NCI-H1694 treated with DMSO at 0.1 percent for 48 hours (cell line): ENCODE measurements around the gene PRSS50.

ENCODE experiments used
- DNase-seq: peaks from one replicate; lab custom pipeline; 2025; lab: John Stamatoyannopoulos, UW

Gene PRSS50

GRCh38 chr3:46725621-46726314 is 8.1 kb upstream of the PRSS50 start:
- DNase-seq = no peak

GRCh38 chr3:46724424-46724823 is 6.8 kb upstream of the PRSS50 start:
- no peak for DNase-seq

DNA sequence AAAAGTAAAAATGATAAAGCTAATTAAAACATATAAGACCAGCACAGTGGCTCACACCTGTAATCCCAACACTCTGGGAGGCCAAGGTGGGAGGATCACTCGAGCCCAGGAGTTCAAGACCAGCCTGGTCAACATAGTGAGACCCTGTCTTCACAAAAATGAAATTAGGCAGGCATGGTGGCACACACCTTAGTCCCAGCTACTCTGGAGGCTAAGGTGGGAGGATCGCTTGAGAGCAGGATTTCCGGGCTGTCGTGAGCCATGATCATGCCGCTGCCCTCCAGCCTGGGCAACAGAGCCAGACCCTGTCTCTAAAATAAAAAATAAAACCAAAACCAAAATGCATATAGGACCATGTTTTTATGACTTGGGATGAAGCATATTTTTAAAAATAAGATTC is 4.8 kb upstream of the PRSS50 start:
- no peak for DNase-seq

DNA sequence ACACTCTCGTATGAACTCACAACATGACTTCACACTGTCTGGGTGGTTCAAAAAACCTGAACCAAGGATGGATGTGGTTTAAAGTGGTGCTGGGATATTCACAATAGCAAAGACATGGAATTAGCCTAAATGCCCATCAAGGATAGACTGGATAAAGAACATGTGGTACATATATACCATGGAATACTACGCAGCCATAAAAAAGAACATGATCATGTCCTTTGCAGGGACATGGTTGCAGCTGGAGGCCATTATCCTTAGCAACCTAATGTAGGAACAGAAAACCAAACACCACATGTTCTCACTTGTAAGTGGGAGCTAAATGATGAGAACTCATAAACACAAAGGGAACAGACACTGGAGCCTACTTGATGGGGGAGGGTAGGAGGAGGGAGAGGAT is 3.3 kb upstream of the PRSS50 start:
- no peak for DNase-seq

DNA sequence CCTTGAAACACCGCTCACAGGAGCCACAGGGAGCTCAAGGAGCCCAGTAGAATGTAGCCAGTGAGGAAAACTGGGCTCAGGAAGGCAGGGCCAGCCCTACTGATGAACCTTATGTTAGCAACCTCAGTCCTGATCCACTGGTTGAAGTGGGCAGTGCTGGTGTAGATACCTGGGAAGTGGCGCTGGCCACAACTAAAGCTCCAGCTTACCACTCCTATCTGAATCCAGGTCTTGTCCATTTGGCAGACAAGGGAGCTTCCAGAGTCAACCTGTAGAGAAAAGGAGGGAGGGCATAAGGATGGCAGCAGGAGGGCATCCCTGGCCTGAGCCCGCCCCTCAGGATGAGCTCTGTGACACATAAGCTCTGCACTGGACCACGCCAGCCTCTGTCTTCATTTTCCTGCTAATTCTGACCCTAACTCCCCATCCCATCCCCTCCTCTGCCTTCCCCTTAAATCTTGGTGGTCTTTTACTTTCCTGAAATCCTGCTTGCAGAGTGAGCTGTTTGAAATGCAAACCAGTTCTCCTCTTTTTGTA is 2.1 kb upstream of the PRSS50 start:
- DNase-seq = no peak

- DNase-seq = no peak
Observed at GRCh38 chr3:46719044-46719565, 1.4 kb upstream of the PRSS50 start.

DNA sequence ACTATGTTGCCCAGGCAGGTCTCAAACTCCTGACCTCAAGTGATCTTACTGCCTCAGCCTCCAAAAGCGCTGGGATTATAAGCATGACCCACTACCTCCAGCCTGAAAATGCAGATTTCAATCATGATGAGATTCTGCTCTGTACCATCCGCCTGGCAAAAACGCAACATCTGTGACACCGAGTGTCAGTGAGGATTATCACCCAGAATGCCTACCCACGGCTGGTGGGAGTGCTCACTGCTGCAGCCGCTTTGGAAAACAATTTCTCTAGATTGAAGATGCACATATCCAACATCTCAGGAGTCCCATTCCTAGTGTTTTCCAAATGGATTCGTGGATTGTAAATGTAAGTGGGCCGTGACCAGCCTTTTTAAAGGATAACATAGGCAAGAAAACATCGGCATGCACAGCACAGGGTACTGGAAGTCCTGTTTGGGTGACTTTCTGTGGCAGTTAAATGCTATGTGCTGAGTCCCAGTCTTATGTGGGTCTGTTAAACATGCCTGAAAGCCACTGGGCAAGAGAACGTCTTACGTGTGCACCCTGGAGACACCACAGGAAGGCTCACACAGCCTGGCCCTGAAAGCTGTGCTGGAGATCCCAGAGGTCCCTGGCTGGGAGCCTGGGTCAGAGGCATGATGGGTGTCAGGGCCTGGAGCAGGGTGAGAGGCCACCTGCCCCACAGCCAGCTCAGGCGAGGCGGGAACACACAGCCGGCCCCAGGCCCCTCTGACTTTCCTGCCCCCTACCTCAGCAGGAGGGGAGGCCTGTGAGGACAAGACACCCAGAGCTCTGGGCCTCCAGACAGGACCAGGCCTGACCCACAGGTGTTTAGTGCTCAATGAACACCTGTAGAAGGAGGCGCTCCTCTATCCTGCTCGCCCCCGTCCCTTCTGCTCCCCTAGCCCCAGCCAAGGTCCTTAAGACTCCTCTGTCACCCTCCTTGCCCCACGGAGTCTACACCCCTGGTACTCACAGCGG is 918 bp downstream of the PRSS50 start:
- DNase-seq = no peak

GRCh38 chr3:46715507-46716175 is 2.0 kb downstream of the PRSS50 start:
- DNase-seq = no peak

- no peak for DNase-seq
Observed at GRCh38 chr3:46714728-46715506, 2.8 kb downstream of the PRSS50 start.

GRCh38 chr3:46713898-46714552 is 3.6 kb downstream of the PRSS50 start:
- DNase-seq = no peak

GRCh38 chr3:46713050-46713897 is 4.4 kb downstream of the PRSS50 start:
- no peak for DNase-seq

DNA sequence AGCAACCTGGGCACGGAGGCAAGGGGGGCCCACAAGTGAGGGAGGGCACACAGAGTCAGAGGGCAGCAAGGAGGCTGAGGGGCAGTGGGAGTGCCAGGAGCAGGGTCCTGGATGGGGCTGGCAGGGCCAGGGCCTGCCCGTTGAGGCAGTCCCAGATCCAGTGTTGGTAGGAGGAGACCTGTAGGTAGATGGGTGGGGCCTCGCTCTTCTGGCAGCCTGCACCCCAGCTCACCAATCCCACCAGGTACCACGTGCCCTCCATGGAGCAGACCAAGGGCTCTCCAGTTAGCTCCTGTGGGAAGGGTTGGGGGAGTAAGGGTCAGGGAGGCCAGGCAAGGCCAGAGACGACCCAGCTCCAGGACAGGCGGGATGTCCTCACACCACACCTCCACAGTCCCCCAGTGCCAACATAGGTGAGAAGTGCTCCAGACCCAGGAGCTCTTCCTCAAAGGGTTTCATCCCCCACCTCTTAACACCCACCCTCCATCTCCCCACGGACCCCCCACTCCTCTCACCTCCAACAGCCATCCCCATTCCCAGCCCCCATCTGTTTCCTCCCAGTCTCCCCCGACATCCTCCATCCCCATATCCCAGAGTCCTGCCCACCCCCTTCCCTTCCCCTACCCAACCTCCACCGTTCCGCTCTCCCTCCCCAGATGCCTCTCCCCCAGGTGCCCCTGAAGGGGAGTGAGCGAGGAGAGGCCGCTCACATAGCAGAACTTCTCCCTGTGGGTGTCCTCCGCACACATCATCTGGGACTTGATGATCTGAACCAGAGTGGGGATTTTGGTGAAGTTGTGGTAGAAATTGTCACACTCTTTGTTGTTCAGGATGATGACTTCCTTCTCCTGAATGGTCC is 5.2 kb downstream of the PRSS50 start:
- no peak for DNase-seq

DNA sequence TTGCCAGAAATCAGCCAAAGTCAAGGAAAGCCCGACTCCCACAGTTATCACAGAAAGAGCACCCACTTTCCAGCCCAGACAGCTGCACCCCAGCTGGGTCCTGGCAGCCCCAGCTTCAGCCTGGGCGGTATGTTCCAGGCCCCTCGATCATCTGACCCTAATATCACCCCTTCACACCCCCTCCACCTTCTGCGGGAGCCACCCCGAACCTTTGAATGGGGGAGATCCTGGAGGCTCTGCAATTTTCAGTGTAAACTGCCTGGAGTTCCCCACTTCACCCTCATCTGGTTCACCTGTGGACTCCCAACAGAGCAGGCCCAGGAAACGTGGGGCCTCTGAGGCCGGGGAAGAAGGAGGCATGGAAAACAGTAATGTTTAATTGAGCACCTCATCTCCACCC is 5.9 kb downstream of the PRSS50 start:
- no peak for DNase-seq

DNA sequence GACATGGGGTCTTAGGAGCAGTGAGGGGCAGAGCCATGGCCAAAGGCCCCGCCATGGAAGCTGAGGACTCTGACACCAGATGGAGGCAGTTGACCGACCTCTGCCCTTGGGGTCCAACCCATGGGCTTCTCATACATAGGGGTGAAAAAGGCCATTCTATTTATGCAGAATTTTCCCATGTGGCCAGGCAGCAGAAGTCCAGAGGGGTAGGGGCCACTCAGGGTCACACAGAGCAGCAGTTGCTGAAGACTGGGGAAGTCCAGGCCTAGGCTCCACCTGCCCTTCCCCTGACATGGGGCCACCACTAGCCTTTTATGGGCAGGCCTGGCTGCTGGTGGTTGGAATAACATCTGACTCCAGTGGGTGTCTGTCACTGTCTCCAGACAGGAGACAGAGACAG is 6.4 kb downstream of the PRSS50 start:
- DNase-seq = no peak

DNA sequence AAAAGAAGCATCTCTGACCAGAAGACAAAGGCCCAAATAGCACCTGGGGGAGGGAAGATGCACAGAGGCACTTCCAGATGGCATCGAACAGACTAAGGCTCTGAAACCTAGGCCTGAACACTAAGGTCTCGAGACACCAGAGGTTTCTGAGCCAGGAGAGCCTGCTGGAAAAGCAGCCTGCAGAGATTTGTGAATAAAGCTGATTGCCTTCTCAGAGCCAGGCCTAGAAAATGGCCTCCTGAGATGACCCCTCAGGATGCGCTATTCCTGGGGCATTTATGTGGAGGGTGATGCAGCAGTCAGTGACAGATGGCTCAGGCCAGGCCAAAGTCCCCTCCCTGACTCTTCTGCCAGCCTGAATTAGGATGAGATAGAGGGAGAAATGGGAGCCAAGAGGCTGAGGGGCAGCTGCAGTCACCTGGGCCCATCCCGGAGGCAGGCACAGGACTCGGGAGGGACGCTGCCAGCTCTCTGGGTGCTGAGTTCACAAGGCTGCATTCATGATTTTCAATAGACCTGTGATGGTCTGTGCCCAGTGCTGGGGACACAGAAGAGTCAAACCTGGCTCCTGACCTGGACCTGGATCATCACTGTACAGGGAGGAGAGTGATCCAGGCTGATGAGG is 6.9 kb downstream of the PRSS50 start:
- DNase-seq = no peak

GRCh38 chr3:46710229-46710628 is 7.4 kb downstream of the PRSS50 start:
- no peak for DNase-seq

DNA sequence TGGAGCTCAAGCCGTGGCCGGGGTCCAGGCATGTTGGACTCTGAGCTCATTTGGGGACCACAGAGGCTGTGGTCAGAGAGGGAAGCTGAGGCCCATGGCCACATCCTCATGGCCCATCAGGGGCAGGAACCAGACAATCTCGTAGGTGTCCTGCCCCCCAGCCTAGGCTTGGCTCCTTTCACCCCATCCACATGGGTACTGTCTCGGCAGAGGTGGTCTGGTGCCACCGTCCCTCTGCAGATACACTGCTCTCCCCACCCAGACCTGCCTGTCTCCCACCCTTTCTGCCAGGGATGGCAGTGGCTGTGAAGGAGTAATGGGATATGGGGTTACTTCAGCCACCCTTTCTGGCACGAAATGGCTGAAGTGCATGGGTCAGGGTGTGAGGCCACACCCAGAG is 7.9 kb downstream of the PRSS50 start:
- DNase-seq = no peak

DNA sequence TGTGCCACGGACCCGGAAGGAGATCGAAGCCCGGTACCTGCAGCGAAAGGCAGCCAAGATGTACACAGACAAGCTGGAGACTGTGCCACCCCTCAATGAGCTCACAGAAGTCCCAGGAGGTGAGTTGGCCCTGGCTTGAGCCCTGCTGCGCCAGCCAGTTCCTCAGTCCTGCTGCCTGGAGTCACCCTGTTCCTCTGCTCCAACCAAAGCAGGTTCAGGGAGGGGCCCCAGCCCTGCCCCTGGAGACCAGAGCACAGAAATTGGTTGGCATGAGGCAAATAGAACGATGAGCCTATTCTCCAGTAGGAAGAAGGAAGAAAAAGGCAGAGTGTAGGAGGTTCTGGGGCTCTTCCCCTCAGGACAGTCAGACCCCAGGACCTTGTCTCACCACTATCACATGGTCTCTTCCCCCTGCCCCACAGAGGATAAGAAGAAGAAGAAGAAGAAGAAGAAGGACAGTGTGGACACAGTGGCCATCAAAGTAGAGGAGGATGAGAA is 8.5 kb downstream of the PRSS50 start:
- no peak for DNase-seq
